Measurements from ENCODE around the gene RP9. TPM values are rescaled to one million over a fixed set of nuclear protein-coding genes. Genes with fewer than 3 reads are reported as not detected.
"Not testable (repeated sequence)": the region's sequence is repeated elsewhere in the genome, so short reads cannot be mapped to it uniquely, and the experiment has no call there.

RP9 gene
- total RNA-seq, 1 donor from 2014 or later = 10.3 TPM

GRCh38 chr7:33107136-33108066 is 1.8 kb downstream of the RP9 start:
- peak overlapping the region; percentile 6 for H3K27ac ChIP-seq

GRCh38 chr7:33101906-33102305 is 7.3 kb downstream of the RP9 start:
- intact Hi-C loops (cut with DNase I) = no loop called here
- DNase-seq (ENCODE audit: extremely low spot score in 2 of 2) = no peak
- peaks cover 0 to 45% of the 10 kb centered on the region in 2 donors for H3K36me3 ChIP-seq

More at GRCh38 chr7:33107136-33108066, 1.8 kb downstream of the RP9 start:
- intact Hi-C loops (cut with DNase I) = no loop called here
- no peaks in the 10 kb centered on the region for H3K9me3 ChIP-seq
- TF ChIP-seq POLR2AphosphoS5 (IDR thresholded peaks at IDR 0.05; ENCODE audit: insufficient read depth in 1 of 2, low read depth in 1 of 2) (no peak), CTCF (IDR thresholded peaks at IDR 0.05) (peak in 2 of 3 experiments; percentile 24 to 29)
- H3K4me3 ChIP-seq = peak overlapping the region; percentile 94 to 99
- peaks cover 48% of the 10 kb centered on the region for H3K4me1 ChIP-seq
- no peak for DNase-seq (ENCODE audit: extremely low spot score in 2 of 2)
- no peaks in the 10 kb centered on the region for H3K27me3 ChIP-seq
- H3K36me3 ChIP-seq = peaks cover 0 to 13% of the 10 kb centered on the region in 2 donors

GRCh38 chr7:33100770-33101169 is 8.4 kb downstream of the RP9 start:
- H3K36me3 ChIP-seq = peaks cover 0 to 57% of the 10 kb centered on the region in 2 donors

More at GRCh38 chr7:33101906-33102305, 7.3 kb downstream of the RP9 start:
- H3K27ac ChIP-seq = no peak overlapping the region
- H3K9me3 ChIP-seq = no peaks in the 10 kb centered on the region
- no peaks in the 10 kb centered on the region for H3K27me3 ChIP-seq
- TF ChIP-seq POLR2AphosphoS5 (IDR thresholded peaks at IDR 0.05; ENCODE audit: insufficient read depth in 1 of 2, low read depth in 1 of 2) = no peak
- no peak for TF ChIP-seq POLR2A (IDR thresholded peaks at IDR 0.05)
- TF ChIP-seq CTCF (IDR thresholded peaks at IDR 0.05) = no peak
- H3K4me3 ChIP-seq = no peak overlapping the region
- peaks cover 22% of the 10 kb centered on the region for H3K4me1 ChIP-seq

GRCh38 chr7:33099154-33099940 is 9.9 kb downstream of the RP9 start:
- no peaks in the 10 kb centered on the region for H3K9me3 ChIP-seq
- peaks cover 0 to 68% of the 10 kb centered on the region in 2 donors for H3K36me3 ChIP-seq
- intact Hi-C loops (cut with DNase I) = no loop called here

More at GRCh38 chr7:33100770-33101169, 8.4 kb downstream of the RP9 start:
- Histone ChIP-seq H3K9me3 (no peaks in the 10 kb centered on the region), H3K27ac (no peak overlapping the region), H3K27me3 (no peaks in the 10 kb centered on the region), H3K4me1 (peaks cover 11% of the 10 kb centered on the region), H3K4me3 (no peak overlapping the region)
- intact Hi-C loops (cut with DNase I) = no loop called here
- no peak for DNase-seq (ENCODE audit: extremely low spot score in 2 of 2)
- TF ChIP-seq CTCF (IDR thresholded peaks at IDR 0.05) (no peak), POLR2A (IDR thresholded peaks at IDR 0.05) (no peak), POLR2AphosphoS5 (IDR thresholded peaks at IDR 0.05; ENCODE audit: insufficient read depth in 1 of 2, low read depth in 1 of 2) (no peak)

GRCh38 chr7:33094745-33095275 is 14.4 kb downstream of the RP9 start:
- H3K27ac ChIP-seq; H3K9me3 ChIP-seq; H3K4me1 ChIP-seq; H3K27me3 ChIP-seq; H3K4me3 ChIP-seq; intact Hi-C loops (cut with DNase I); DNase-seq (ENCODE audit: extremely low spot score in 2 of 2): not testable (repeated sequence)
- peaks cover 0 to 54% of the 10 kb centered on the region in 2 donors for H3K36me3 ChIP-seq

More at GRCh38 chr7:33099154-33099940, 9.9 kb downstream of the RP9 start:
- H3K4me3 ChIP-seq = no peak overlapping the region
- DNase-seq (ENCODE audit: extremely low spot score in 2 of 2) = no peak
- H3K27ac ChIP-seq = no peak overlapping the region
- TF ChIP-seq POLR2A (IDR thresholded peaks at IDR 0.05) (no peak), CTCF (IDR thresholded peaks at IDR 0.05) (no peak), POLR2AphosphoS5 (IDR thresholded peaks at IDR 0.05; ENCODE audit: insufficient read depth in 1 of 2, low read depth in 1 of 2) (no peak)
- H3K4me1 ChIP-seq = no peaks in the 10 kb centered on the region
- H3K27me3 ChIP-seq = no peaks in the 10 kb centered on the region
